H1 (cell line): ENCODE data around the gene MTF1. TPM values are rescaled to one million over a fixed set of nuclear protein-coding genes. Genes with fewer than 3 reads are reported as not detected.

Experiments used
- CTCF ChIA-PET: fragments of 300-600 bp; sonication (Branson Sonifier 250); formaldehyde crosslinking; loops from one replicate; lab custom pipeline; 2021; ENCODE audit not compliant: partially characterized antibody; lab: Charles Lee
- POLR2A ChIA-PET: fragments of 300-600 bp; sonication (Branson Sonifier 250); formaldehyde crosslinking; loops from one replicate; lab custom pipeline; 2021; ENCODE audit warnings: inconsistent platforms; ENCODE audit not compliant: partially characterized antibody; lab: Charles Lee
- DNase-seq, 2 experiments: peaks; one replicate each; pipeline versions ENCODE4 v3.0.0 to v3.0.0-alpha.2; 2010 to 2022; ENCODE audit warnings: low spot score in 2 of 2, low read depth in 1 of 2, mixed read lengths in 1 of 2
- FAIRE-seq: peaks from 2 replicates; lab custom pipeline; 2011; peaks lifted over from hg19 to GRCh38; lab: Jason Lieb, UNC
- H2AFZ ChIP-seq: 2 replicates; pipeline ENCODE4 v1.8.1; 2012; ENCODE audit warnings: low read length, inconsistent platforms
- H2AK5ac ChIP-seq: 2 replicates; pipeline ENCODE4 v1.6.1; 2013; ENCODE audit warnings: low read depth, low read length
- H2BK120ac ChIP-seq: replicated peaks from 2 replicates; pipeline ENCODE3; 2013; ENCODE audit warnings: low read depth, low read length, inconsistent platforms
- H2BK12ac ChIP-seq: 2 replicates; pipeline ENCODE4 v1.6.1; 2013; ENCODE audit warnings: low read depth, low read length
- H2BK15ac ChIP-seq: 2 replicates; pipeline ENCODE4 v1.6.1; 2013; ENCODE audit warnings: low read length
- H2BK20ac ChIP-seq: 2 replicates; pipeline ENCODE4 v1.6.1; 2013; ENCODE audit warnings: low read length
- H2BK5ac ChIP-seq: 2 replicates; pipeline ENCODE4 v1.6.1; 2013; ENCODE audit warnings: low read depth, low read length
- H3K14ac ChIP-seq: 2 replicates; pipeline ENCODE4 v1.6.1; 2013; ENCODE audit warnings: inconsistent platforms; ENCODE audit not compliant: insufficient read length
- H3K18ac ChIP-seq: 2 replicates; pipeline ENCODE4 v1.6.1; 2013; ENCODE audit warnings: low read length; ENCODE audit errors: extremely low read depth
- H3K23ac ChIP-seq: 2 replicates; pipeline ENCODE4 v1.6.1; 2013; ENCODE audit warnings: inconsistent platforms; ENCODE audit not compliant: insufficient read length
- H3K23me2 ChIP-seq: 2 replicates; pipeline ENCODE4 v1.6.1; 2013; ENCODE audit warnings: low read depth, low read length
- H3K27ac ChIP-seq: 2 replicates; pipeline ENCODE4 v1.6.1; 2011; ENCODE audit warnings: low read depth, low read length, inconsistent platforms
- H3K27me3 ChIP-seq, 4 experiments: replicated peaks in 1 of 4; 1 replicate in 1 of 4; 2 replicates in 3 of 4; pipeline versions ENCODE4 v1.6.1 to v1.8.1; 2011 to 2013; ENCODE audit warnings: low read length in 3 of 4, mild to moderate bottlenecking in 3 of 4, inconsistent platforms in 2 of 4, mixed read lengths in 2 of 4, moderate library complexity in 1 of 4; ENCODE audit not compliant: control insufficient read depth in 3 of 4, insufficient read depth in 3 of 4; ENCODE audit errors: extremely low read depth in 1 of 4
- H3K36me3 ChIP-seq, 4 experiments: 2 replicates each; pipeline versions ENCODE4 v1.6.1 to v1.8.1; 2011 to 2013; ENCODE audit warnings: mild to moderate bottlenecking in 4 of 4, low read length in 3 of 4, moderate library complexity in 2 of 4, control low read depth in 1 of 4, inconsistent platforms in 1 of 4; ENCODE audit not compliant: insufficient read depth in 4 of 4, control insufficient read depth in 2 of 4
- H3K4ac ChIP-seq: replicated peaks from 2 replicates; pipeline ENCODE3; 2013; ENCODE audit warnings: low read length, low read depth, mixed read lengths, inconsistent platforms; ENCODE audit not compliant: insufficient read length
- H3K4me1 ChIP-seq, 4 experiments: replicated peaks in 1 of 4; 1 replicate in 1 of 4; 2 replicates in 3 of 4; pipeline versions ENCODE4 v1.6.1 to v1.8.1; 2011 to 2013; ENCODE audit warnings: low read length in 3 of 4, inconsistent platforms in 2 of 4, mixed read lengths in 1 of 4; ENCODE audit not compliant: insufficient read depth in 4 of 4, control insufficient read depth in 3 of 4
- H3K4me2 ChIP-seq, 2 experiments: 2 replicates each; pipeline versions ENCODE4 v1.6.1 to v1.8.1; 2011 to 2013; ENCODE audit warnings: low read depth in 2 of 2, low read length in 2 of 2, control low read depth in 1 of 2, inconsistent platforms in 1 of 2, mild to moderate bottlenecking in 1 of 2; ENCODE audit not compliant: insufficient read depth in 1 of 2
- H3K4me3 ChIP-seq, 4 experiments: fragments of 200-600, 300-600 bp in 1 of 4; sonication (generic), shearing (Covaris generic), sonication (Bioruptor Twin) in 1 of 4; 2 replicates each; pipeline versions ENCODE4 v1.5.1 to v1.8.1; 2011 to 2016; ENCODE audit warnings: low read length in 4 of 4, low read depth in 3 of 4, control low read depth in 2 of 4, inconsistent platforms in 2 of 4, mild to moderate bottlenecking in 2 of 4, mixed read lengths in 1 of 4, moderate library complexity in 1 of 4; ENCODE audit not compliant: insufficient read depth in 2 of 4; ENCODE audit errors: extremely low read depth in 1 of 4
- H3K56ac ChIP-seq: replicated peaks from 2 replicates; pipeline ENCODE3; 2013; ENCODE audit warnings: low read depth, mild to moderate bottlenecking, mixed read lengths, low read length, inconsistent platforms; ENCODE audit not compliant: insufficient read length
- H3K79me1 ChIP-seq: 2 replicates; pipeline ENCODE4 v1.6.1; 2013; ENCODE audit warnings: low read depth, low read length, control low read depth
- H3K79me2 ChIP-seq, 2 experiments: 2 replicates each; pipeline versions ENCODE4 v1.6.1 to v1.8.1; 2012 to 2013; ENCODE audit warnings: low read length in 2 of 2, mild to moderate bottlenecking in 2 of 2, inconsistent platforms in 1 of 2; ENCODE audit not compliant: insufficient read depth in 2 of 2, control insufficient read depth in 1 of 2
- H3K9ac ChIP-seq, 4 experiments: replicated peaks in 1 of 4; 1 replicate in 1 of 4; 2 replicates in 3 of 4; pipeline versions ENCODE4 v1.6.1 to v1.8.1; 2011 to 2013; ENCODE audit warnings: low read depth in 3 of 4, low read length in 3 of 4, control low read depth in 2 of 4, mild to moderate bottlenecking in 2 of 4, moderate library complexity in 2 of 4, inconsistent platforms in 1 of 4; ENCODE audit errors: extremely low read depth in 1 of 4
- H3K9me3 ChIP-seq, 2 experiments: 2 replicates each; pipeline versions ENCODE4 v1.6.1 to v1.8.1; 2012 to 2013; ENCODE audit warnings: mild to moderate bottlenecking in 2 of 2, moderate library complexity in 2 of 2, control low read depth in 1 of 2, inconsistent platforms in 1 of 2, low read depth in 1 of 2, low read length in 1 of 2, mixed read lengths in 1 of 2; ENCODE audit not compliant: insufficient read depth in 2 of 2
- H4K20me1 ChIP-seq, 2 experiments: replicated peaks in 1 of 2; 2 replicates each; pipeline versions ENCODE3 to v1.8.1; 2011 to 2013; ENCODE audit warnings: inconsistent platforms in 2 of 2, low read length in 2 of 2, mild to moderate bottlenecking in 1 of 2; ENCODE audit not compliant: insufficient read depth in 2 of 2, control insufficient read depth in 1 of 2
- H4K5ac ChIP-seq: 2 replicates; pipeline ENCODE4 v1.6.1; 2013; ENCODE audit warnings: low read length, low read depth, mixed read lengths, inconsistent platforms; ENCODE audit not compliant: insufficient read length
- H4K8ac ChIP-seq: 2 replicates; pipeline ENCODE4 v1.8.0; 2013; ENCODE audit warnings: mild to moderate bottlenecking, moderate library complexity, low read length, inconsistent platforms; ENCODE audit not compliant: insufficient read depth; ENCODE audit errors: extremely low read depth
- H4K91ac ChIP-seq: replicated peaks from 2 replicates; pipeline ENCODE3; 2013; ENCODE audit warnings: low read length, mixed read lengths, inconsistent platforms; ENCODE audit not compliant: insufficient read length
- BRCA1 ChIP-seq: IDR thresholded peaks from 2 replicates; pipeline ENCODE4 v1.6.1; 2012; ENCODE audit warnings: low read depth, low read length, improper control_type of control experiment
- CBX8 ChIP-seq: fragments of 300-800, 300-1000 bp; sonication (generic); IDR thresholded peaks from 2 replicates; pipeline ENCODE4 v1.7.1; 2016; ENCODE audit warnings: low read depth, low read length, borderline replicate concordance
- EGR1 ChIP-seq: IDR thresholded peaks from 2 replicates; pipeline ENCODE4 v1.6.1; 2011; ENCODE audit warnings: low read depth, low read length, borderline replicate concordance
- GABPA ChIP-seq: IDR thresholded peaks from 2 replicates; pipeline ENCODE4 v1.6.1; 2011; ENCODE audit warnings: mild to moderate bottlenecking, low read length, moderate library complexity, borderline replicate concordance; ENCODE audit not compliant: insufficient read depth
- GTF2F1 ChIP-seq: IDR thresholded peaks from 2 replicates; pipeline ENCODE4 v1.6.1; 2012; ENCODE audit warnings: low read depth, low read length, improper control_type of control experiment, borderline replicate concordance
- PHF8 ChIP-seq: fragments of 200-600 bp; sonication (generic); conservative IDR thresholded peaks from 2 replicates; pipeline ENCODE4 v1.7.1; 2012; ENCODE audit warnings: low read depth, mild to moderate bottlenecking, inconsistent platforms, low read length, moderate library complexity
- RBBP5 ChIP-seq: IDR thresholded peaks from 2 replicates; pipeline ENCODE4 v1.7.1; 2012; ENCODE audit warnings: low read depth, mild to moderate bottlenecking, inconsistent platforms, low read length, moderate library complexity, borderline replicate concordance
- RNF2 ChIP-seq: fragments of 200-900, 300-1000 bp; sonication (generic); IDR thresholded peaks from 2 replicates; pipeline ENCODE4 v1.7.1; 2016; ENCODE audit warnings: borderline replicate concordance, low read depth, mild to moderate bottlenecking, antibody characterized with exemption, low read length; ENCODE audit not compliant: poor library complexity, severe bottlenecking; ENCODE audit errors: missing control alignments
- TCF12 ChIP-seq: IDR thresholded peaks from 2 replicates; pipeline ENCODE4 v1.6.1; 2011; ENCODE audit warnings: low read depth, mild to moderate bottlenecking, low read length
- WGBS, 2 experiments: shearing (Covaris generic) in 1 of 2; methylation state at CpG; one replicate each; pipeline versions ENCODE4 v1.1.6 to v1.1.7; 2013 to 2015; ENCODE audit warnings: low lambda C conversion rate in 2 of 2, mixed read lengths in 2 of 2, inconsistent platforms in 1 of 2, low coverage in 1 of 2, missing lambda C conversion rate in 1 of 2; ENCODE audit not compliant: insufficient replicate concordance in 2 of 2, insufficient coverage in 1 of 2, insufficient read length in 1 of 2; ENCODE audit errors: extremely low coverage in 1 of 2, missing lambda C conversion rate in 1 of 2; 5-methylcytosine and 5-hydroxymethylcytosine counted together
- polyA plus RNA-seq, 7 experiments: library from polyadenylated mRNA; depleted of rRNA in 3 of 7; stranded (reverse) in 5 of 7; unstranded in 2 of 7; fragments of >200 nt in 5 of 7; fragments of 200-250 nt in 2 of 7; gene quantifications; 1 replicate in 5 of 7; 2 replicates in 1 of 7; 4 replicates in 1 of 7; pipeline versions ENCODE4 v1.2.1 to v1.2.3, GENCODE V29; 2011 to 2013; ENCODE audit warnings: missing spikeins in 2 of 7, mixed read lengths in 2 of 7
- total RNA-seq: library from RNA; stranded (reverse); fragmentation: NEBNext Ultra II Directional; extraction: Animal tissue kit (Norgen Biotek cat#: 25700); gene quantifications from 2 replicates; pipeline ENCODE4 v1.2.1, GENCODE V29; 2021
- TF ChIP-seq, protein P1 (sequence below): IDR thresholded peaks from 2 replicates; pipeline ENCODE4 v1.6.1; 2012; ENCODE audit warnings: low read length, inconsistent platforms
- TF ChIP-seq, protein P2 (sequence below): IDR thresholded peaks from 2 replicates; pipeline ENCODE4 v1.6.1; 2011; ENCODE audit warnings: low read length, improper control_type of control experiment

Gene MTF1
- total and polyA plus RNA-seq, 2 of the 8 experiments (the other 6 are each of a cell fraction or from before 2014, with no cell fraction given), result 4.0 to 15.5 TPM

DNA sequence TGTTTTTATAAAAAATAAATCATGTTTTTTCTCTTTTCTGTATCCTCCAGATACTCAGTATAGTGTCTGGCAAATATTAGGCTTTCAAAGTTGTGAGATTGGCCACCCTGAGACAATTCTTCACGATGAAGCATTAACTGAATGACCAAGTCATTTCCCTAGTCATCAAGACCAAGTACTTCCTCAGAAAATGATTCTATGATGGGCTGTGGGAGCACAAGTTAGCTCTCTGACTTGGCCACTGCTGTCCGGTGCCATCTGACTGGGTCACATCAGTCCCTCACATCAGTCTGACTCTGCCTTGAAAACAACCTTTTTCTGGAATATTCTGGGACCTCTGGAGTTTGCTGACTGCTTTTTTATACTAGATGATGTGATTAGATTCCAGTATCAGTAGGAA lies 37.9 kb downstream of the MTF1 start:
- POLR2A ChIA-PET, result interaction anchor here (2.7 kb wide), 1 partner anchor 13 kb away, joined by 8 read pairs; the partner anchor contains the start of genes C1orf122 and YRDC
- no peak overlapping the region for H2BK20ac ChIP-seq
- no peaks in the 10 kb centered on the region for H3K23me2 ChIP-seq
- no peak overlapping the region for H2BK12ac ChIP-seq
- peaks cover 12 to 30% (median 27%) of the 10 kb centered on the region in 4 experiments for H3K36me3 ChIP-seq
- H3K4me1 ChIP-seq, result no peaks in the 10 kb centered on the region
- no peaks in the 10 kb centered on the region for H3K9me3 ChIP-seq
- H2AK5ac ChIP-seq, result no peak overlapping the region
- H3K23ac ChIP-seq, result no peak overlapping the region
- no peak for FAIRE-seq
- no peak overlapping the region for H3K27ac ChIP-seq
- no peak overlapping the region for H2BK15ac ChIP-seq
- H4K20me1 ChIP-seq, result no peaks in the 10 kb centered on the region
- no peaks in the 10 kb centered on the region for H3K79me2 ChIP-seq
- H2BK5ac ChIP-seq, result no peak overlapping the region
- WGBS, 2 experiments, result 90% methylated on average over 2 of the region's 2 CpGs; no CpG with 5 or more reads in 1 of the 2 experiments
- no peak overlapping the region for H2AFZ ChIP-seq
- no peak overlapping the region for H3K4ac ChIP-seq
- no peak overlapping the region for H2BK120ac ChIP-seq
- no peaks in the 10 kb centered on the region for H3K79me1 ChIP-seq
- no peak overlapping the region for H4K5ac ChIP-seq
- no peak overlapping the region for H3K18ac ChIP-seq
- no peak overlapping the region for H4K8ac ChIP-seq
- no peak overlapping the region for H3K4me3 ChIP-seq
- no peak overlapping the region for H3K56ac ChIP-seq
- CTCF ChIA-PET, result no interaction called here
- no peak for DNase-seq
- no peak overlapping the region for H4K91ac ChIP-seq
- no peak overlapping the region for H3K14ac ChIP-seq
- no peak overlapping the region for H3K4me2 ChIP-seq
- no peaks in the 10 kb centered on the region for H3K27me3 ChIP-seq
- H3K9ac ChIP-seq, result no peak overlapping the region
- TF ChIP-seq PHF8 (no peak), CBX8 (no peak), RBBP5 (no peak), EGR1 (no peak), BRCA1 (no peak), GABPA (no peak), GTF2F1 (no peak), RNF2 (no peak), TCF12 (no peak)
- TF ChIP-seq, protein P1, sequence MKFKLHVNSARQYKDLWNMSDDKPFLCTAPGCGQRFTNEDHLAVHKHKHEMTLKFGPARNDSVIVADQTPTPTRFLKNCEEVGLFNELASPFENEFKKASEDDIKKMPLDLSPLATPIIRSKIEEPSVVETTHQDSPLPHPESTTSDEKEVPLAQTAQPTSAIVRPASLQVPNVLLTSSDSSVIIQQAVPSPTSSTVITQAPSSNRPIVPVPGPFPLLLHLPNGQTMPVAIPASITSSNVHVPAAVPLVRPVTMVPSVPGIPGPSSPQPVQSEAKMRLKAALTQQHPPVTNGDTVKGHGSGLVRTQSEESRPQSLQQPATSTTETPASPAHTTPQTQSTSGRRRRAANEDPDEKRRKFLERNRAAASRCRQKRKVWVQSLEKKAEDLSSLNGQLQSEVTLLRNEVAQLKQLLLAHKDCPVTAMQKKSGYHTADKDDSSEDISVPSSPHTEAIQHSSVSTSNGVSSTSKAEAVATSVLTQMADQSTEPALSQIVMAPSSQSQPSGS, result no peak
- TF ChIP-seq, protein P2, sequence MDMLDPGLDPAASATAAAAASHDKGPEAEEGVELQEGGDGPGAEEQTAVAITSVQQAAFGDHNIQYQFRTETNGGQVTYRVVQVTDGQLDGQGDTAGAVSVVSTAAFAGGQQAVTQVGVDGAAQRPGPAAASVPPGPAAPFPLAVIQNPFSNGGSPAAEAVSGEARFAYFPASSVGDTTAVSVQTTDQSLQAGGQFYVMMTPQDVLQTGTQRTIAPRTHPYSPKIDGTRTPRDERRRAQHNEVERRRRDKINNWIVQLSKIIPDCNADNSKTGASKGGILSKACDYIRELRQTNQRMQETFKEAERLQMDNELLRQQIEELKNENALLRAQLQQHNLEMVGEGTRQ, result no peak
